Measurements from ENCODE around the gene AGAP2.

DNA sequence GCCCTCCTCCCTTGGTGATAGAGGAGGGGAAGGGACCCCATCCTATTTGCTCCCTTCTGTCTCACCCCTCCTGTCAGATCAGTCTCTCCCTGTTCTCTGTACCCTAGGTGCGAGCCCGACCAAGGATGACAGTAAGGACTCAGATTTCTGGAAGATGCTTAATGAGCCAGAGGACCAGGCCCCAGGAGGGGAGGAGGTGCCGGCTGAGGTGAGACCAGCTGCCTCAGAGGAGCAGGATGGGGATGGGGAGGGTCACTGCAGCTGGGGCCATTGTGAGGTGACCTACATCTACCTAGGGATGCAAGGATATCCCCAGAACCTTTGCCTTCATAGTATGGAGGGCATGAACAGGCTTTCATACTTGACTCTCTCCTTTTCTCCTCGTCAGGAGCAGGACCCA lies 22.2 kb downstream of the AGAP2 start:
- TF ChIP-seq CTCF (conservative IDR thresholded peaks at IDR 0.05 in 1 of 2, IDR thresholded peaks at IDR 0.05 in 1 of 2; ENCODE audit: extremely low read depth in 1 of 2, insufficient read depth in 1 of 2, low read depth in 1 of 2, low read length in 2 of 2) = no peak
- no peak for TF ChIP-seq EZH2 (IDR thresholded peaks at IDR 0.05; ENCODE audit: borderline replicate concordance, low read length)
